PC-3 (cell line): Measurements from ENCODE around the gene SLC25A5. TPM values are rescaled to one million over a fixed set of nuclear protein-coding genes. Genes with fewer than 3 reads are reported as not detected.
"Not testable (repeated sequence)": the region's sequence is repeated elsewhere in the genome, so short reads cannot be mapped to it uniquely, and the experiment has no call there.

Experiments used
- ATAC-seq: fragments of 200-7000 bp; cut with Tn5 transposase; 2 replicates; pipeline ENCODE4 v1.9.1; 2020; ENCODE audit warnings: mild to moderate bottlenecking, moderate library complexity
- BruUV-seq: library from RNA; stranded (reverse); fragments of 400-500 nt; replicated peaks from 2 replicates; lab custom pipeline; 2021; lab: Mats Ljungman, UMichigan
- CTCF ChIA-PET: fragments of 300-600 bp; sonication (Branson Sonifier 250); formaldehyde crosslinking; loops from one replicate; lab custom pipeline; 2022; ENCODE audit warnings: antibody characterized with exemption; lab: Charles Lee
- POLR2A ChIA-PET: fragments of 300-600 bp; sonication (Branson Sonifier 250); formaldehyde crosslinking; loops from one replicate; lab custom pipeline; 2022; ENCODE audit warnings: antibody characterized with exemption; ENCODE audit not compliant: unreplicated experiment; lab: Charles Lee
- DNase-seq: peaks from one replicate; pipeline ENCODE4 v3.0.0-alpha.2; 2015
- H2AFZ ChIP-seq: fragments of 300-600 bp; sonication (generic); 2 replicates; pipeline ENCODE4 v1.6.0; 2016; ENCODE audit warnings: antibody characterized with exemption, low read length
- H3F3A ChIP-seq: fragments of 300-600 bp; sonication (generic); one replicate; pipeline ENCODE4 v1.6.0; 2017; ENCODE audit warnings: antibody characterized with exemption, low read length, control low read depth, mild to moderate bottlenecking; ENCODE audit not compliant: unreplicated experiment
- H3K27ac ChIP-seq: fragments of 300-600 bp; sonication (generic); 2 replicates; pipeline ENCODE4 v1.5.1; 2016; ENCODE audit warnings: mild to moderate bottlenecking, low read length
- H3K27me3 ChIP-seq: fragments of 300-600 bp; sonication (generic); 2 replicates; pipeline ENCODE4 v1.6.1; 2016; ENCODE audit warnings: low read length, mixed read lengths
- H3K36me3 ChIP-seq: fragments of 300-600 bp; sonication (generic); 2 replicates; pipeline ENCODE4 v1.6.1; 2016; ENCODE audit warnings: low read depth, mixed run types, low read length, mixed read lengths
- H3K4me1 ChIP-seq: fragments of 300-600 bp; sonication (generic); 2 replicates; pipeline ENCODE4 v1.5.1; 2016; ENCODE audit warnings: low read length; ENCODE audit not compliant: insufficient read depth
- H3K4me2 ChIP-seq: fragments of 300-600 bp; sonication (generic); 2 replicates; pipeline ENCODE4 v1.6.0; 2016; ENCODE audit warnings: low read length
- H3K4me3 ChIP-seq: fragments of 300-600 bp; sonication (generic); 2 replicates; pipeline ENCODE4 v1.5.1; 2016; ENCODE audit warnings: mild to moderate bottlenecking, low read length, mixed read lengths
- H3K79me2 ChIP-seq: fragments of 300-600 bp; sonication (generic); 2 replicates; pipeline ENCODE4 v1.6.1; 2017; ENCODE audit warnings: low read length, mixed read lengths
- H3K9ac ChIP-seq: fragments of 300-600 bp; sonication (generic); 2 replicates; pipeline ENCODE4 v1.6.0; 2016; ENCODE audit warnings: mild to moderate bottlenecking, low read length
- H3K9me2 ChIP-seq: fragments of 300-600 bp; sonication (generic); replicated peaks from 2 replicates; pipeline ENCODE4 v1.6.1; 2016; ENCODE audit warnings: mixed run types, low read length, mixed read lengths
- H3K9me3 ChIP-seq: fragments of 300-600 bp; sonication (generic); 2 replicates; pipeline ENCODE4 v1.6.1; 2016; ENCODE audit warnings: low read length, mixed read lengths
- H4K20me1 ChIP-seq: fragments of 300-600 bp; sonication (generic); 2 replicates; pipeline ENCODE4 v1.6.1; 2016; ENCODE audit warnings: low read length, mixed read lengths
- CTCF ChIP-seq: fragments of 300-600 bp; sonication (generic); conservative IDR thresholded peaks from 2 replicates; pipeline ENCODE4 v1.5.1; 2017; ENCODE audit warnings: antibody characterized with exemption, low read depth, mild to moderate bottlenecking, low read length
- EZH2 ChIP-seq: fragments of 300-600 bp; sonication (generic); IDR thresholded peaks from one replicate; pipeline ENCODE4 v1.6.1; 2017; ENCODE audit warnings: antibody characterized with exemption, mild to moderate bottlenecking, low read length; ENCODE audit not compliant: unreplicated experiment
- EZH2phosphoT487 ChIP-seq: fragments of 300-600 bp; sonication (generic); IDR thresholded peaks from 2 replicates; pipeline ENCODE4 v1.6.1; 2018; ENCODE audit warnings: mild to moderate bottlenecking, antibody characterized with exemption, low read length, borderline replicate concordance
- intact Hi-C: fragments of 100-400 bp; cut with micrococcal nuclease; formaldehyde crosslinking; loops from 2 replicates; pipeline ENCODE4 v1.9.0; 2023
- total RNA-seq: library from RNA; depleted of rRNA; stranded (reverse); fragments of >200 nt; gene quantifications from 2 replicates; pipeline ENCODE4 v1.2.3, GENCODE V29; 2014

Gene SLC25A5
- total RNA-seq, 1 experiment from 2014 or later: 544 TPM

- TF ChIP-seq EZH2phosphoT487 (no peak), EZH2 (no peak), CTCF (no peak; the same call in 1 of the 2 replicates)
- intact Hi-C loops: no loop called here
- Histone ChIP-seq H3K27me3 (no peaks in the 10 kb centered on the region), H3K4me2 (peak overlapping the region; percentile 85), H3K9me3 (no peaks in the 10 kb centered on the region), H3K4me1 (peaks cover 35% of the 10 kb centered on the region), H3K9me2 (no peaks in the 10 kb centered on the region), H3K9ac (peak overlapping the region; percentile 83), H3K79me2 (no peaks in the 10 kb centered on the region), H3F3A (peaks cover 9% of the 10 kb centered on the region), H4K20me1 (no peaks in the 10 kb centered on the region), H3K27ac (peak overlapping the region; percentile 100), H2AFZ (peak overlapping the region; percentile 48), H3K4me3 (peak overlapping the region; percentile 39; the same call in 1 of the 2 replicates), H3K36me3 (no peaks in the 10 kb centered on the region)
- POLR2A ChIA-PET: interaction anchor here (1.1 kb wide), 1 partner anchor 9 kb away, joined by 6 read pairs; no protein-coding TSS in a partner anchor
- CTCF ChIA-PET: interaction anchor here (0.6 to 1.4 kb wide), 2 partner anchors 9 to 14 kb away, joined by 5 to 10 read pairs; no protein-coding TSS in a partner anchor
- BruUV-seq: TSS peak; percentile 93
- DNase-seq (peak; percentile 86), ATAC-seq (peak; percentile 77)
Observed at GRCh38 chrX:119502727-119503483, 34.7 kb downstream of the SLC25A5 start.

DNA sequence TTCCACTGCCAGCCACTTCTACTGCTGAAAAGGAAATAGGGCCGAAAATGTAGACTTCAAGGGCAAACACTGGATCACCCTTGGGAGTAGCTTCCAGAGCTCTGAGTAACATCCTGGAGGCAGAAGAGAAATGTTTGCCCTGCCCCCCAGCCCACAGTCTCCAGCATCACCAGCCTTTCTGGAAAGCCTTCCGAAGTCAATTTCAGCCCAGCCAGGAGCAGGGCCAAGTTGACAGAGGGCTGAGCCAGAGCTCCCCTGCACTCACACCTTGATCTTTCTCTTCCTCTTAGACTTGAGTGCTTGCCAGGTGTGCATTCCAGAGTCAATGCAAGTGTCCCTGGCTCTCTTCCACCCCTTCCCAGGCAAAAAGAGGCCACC lies 35.2 kb downstream of the SLC25A5 start:
- intact Hi-C loops: no loop called here
- peak; percentile 93 for DNase-seq
- no TSS peak for BruUV-seq

DNA sequence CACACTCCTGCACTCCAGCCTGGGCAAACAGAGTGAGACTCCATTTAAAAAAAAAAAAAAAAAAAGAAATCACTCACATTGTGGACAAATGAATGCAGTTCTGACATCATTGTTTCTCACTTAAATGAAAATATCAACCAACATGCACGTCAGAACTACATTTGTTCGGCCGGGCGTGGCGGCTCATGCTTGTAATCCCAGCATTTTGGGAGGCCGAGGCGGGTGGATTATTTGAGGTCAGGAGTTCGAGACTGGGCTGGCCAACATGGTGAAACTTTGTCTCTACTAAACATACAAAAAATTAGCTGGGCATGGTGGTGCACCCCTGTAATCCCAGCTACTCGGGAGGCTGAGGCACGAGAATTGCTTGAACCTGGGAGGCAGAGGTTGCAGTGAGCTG lies 36.9 kb downstream of the SLC25A5 start:
- CTCF ChIA-PET, H3K9me3 ChIP-seq, H3K27me3 ChIP-seq, H4K20me1 ChIP-seq, H3K9me2 ChIP-seq, intact Hi-C loops, H3K9ac ChIP-seq, H3K79me2 ChIP-seq, H3K27ac ChIP-seq, DNase-seq, H3K4me2 ChIP-seq, H2AFZ ChIP-seq, H3K36me3 ChIP-seq, BruUV-seq, POLR2A ChIA-PET, ATAC-seq, H3F3A ChIP-seq, H3K4me3 ChIP-seq: not testable (repeated sequence)
- peaks cover 35% of the 10 kb centered on the region for H3K4me1 ChIP-seq

More for the DNA sequence above, 35.2 kb downstream of the SLC25A5 start:
- Histone ChIP-seq H3F3A (peaks cover 9% of the 10 kb centered on the region), H3K27ac (peak overlapping the region; percentile 100), H3K9me3 (no peaks in the 10 kb centered on the region), H3K27me3 (no peaks in the 10 kb centered on the region), H3K79me2 (no peaks in the 10 kb centered on the region), H4K20me1 (no peaks in the 10 kb centered on the region), H3K9ac (peak overlapping the region; percentile 83), H3K4me3 (peak overlapping the region; percentile 39; the same call in 1 of the 2 replicates), H2AFZ (peak overlapping the region; percentile 29; the same call in 1 of the 2 replicates), H3K4me2 (peak overlapping the region; percentile 85), H3K9me2 (no peaks in the 10 kb centered on the region), H3K4me1 (peaks cover 35% of the 10 kb centered on the region), H3K36me3 (no peaks in the 10 kb centered on the region)
- ChIA-PET POLR2A (interaction anchor here (0.5 to 1.1 kb wide), 2 partner anchors 8 to 19 kb away, joined by 6 read pairs; no protein-coding TSS in a partner anchor), CTCF (interaction anchor here (0.6 to 1.4 kb wide), 2 partner anchors 9 to 14 kb away, joined by 5 to 10 read pairs; no protein-coding TSS in a partner anchor)
- ATAC-seq: peak; percentile 84
- TF ChIP-seq EZH2phosphoT487: no peak
- TF ChIP-seq EZH2: no peak
